ENCODE results near the gene FAM184A. TPM values are rescaled to one million over a fixed set of nuclear protein-coding genes. Genes with fewer than 3 reads are reported as not detected.

Gene FAM184A
- total and polyA plus RNA-seq, 9 of the 15 experiments (the other 6 are each of a cell fraction or from before 2014, with no cell fraction given) = 6.4 to 18.7 (median 13.1) TPM

DNA sequence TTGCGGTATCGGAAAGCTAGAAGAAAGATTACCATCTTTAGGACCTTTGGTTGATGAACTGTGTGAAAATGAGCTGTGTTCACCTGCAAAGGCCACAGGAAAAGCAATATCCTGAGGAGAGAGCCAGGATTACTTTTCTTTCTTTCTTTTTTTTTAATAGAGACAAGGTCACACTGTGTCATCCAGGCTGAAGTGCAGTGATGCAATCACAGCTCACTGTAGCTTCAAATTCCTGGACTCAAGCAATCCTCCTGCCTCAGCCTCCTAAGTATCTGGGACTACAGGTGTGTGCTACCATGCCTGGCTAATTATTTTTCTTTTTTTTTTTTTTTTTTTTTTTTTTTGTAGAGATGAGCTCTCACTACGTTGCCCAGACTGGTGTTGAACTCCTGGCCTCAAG lies 17.2 kb downstream of the FAM184A start (continued):
- TF ChIP-seq ZBTB17 (CRISPR knock-in tag; IDR thresholded peaks at IDR 0.05) = no peak
- no peak for TF ChIP-seq HOXB6 (CRISPR knock-in tag; IDR thresholded peaks at IDR 0.05; ENCODE audit: borderline replicate concordance)
- TF ChIP-seq, protein P1, sequence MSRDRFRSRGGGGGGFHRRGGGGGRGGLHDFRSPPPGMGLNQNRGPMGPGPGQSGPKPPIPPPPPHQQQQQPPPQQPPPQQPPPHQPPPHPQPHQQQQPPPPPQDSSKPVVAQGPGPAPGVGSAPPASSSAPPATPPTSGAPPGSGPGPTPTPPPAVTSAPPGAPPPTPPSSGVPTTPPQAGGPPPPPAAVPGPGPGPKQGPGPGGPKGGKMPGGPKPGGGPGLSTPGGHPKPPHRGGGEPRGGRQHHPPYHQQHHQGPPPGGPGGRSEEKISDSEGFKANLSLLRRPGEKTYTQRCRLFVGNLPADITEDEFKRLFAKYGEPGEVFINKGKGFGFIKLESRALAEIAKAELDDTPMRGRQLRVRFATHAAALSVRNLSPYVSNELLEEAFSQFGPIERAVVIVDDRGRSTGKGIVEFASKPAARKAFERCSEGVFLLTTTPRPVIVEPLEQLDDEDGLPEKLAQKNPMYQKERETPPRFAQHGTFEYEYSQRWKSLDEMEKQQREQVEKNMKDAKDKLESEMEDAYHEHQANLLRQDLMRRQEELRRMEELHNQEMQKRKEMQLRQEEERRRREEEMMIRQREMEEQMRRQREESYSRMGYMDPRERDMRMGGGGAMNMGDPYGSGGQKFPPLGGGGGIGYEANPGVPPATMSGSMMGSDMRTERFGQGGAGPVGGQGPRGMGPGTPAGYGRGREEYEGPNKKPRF (IDR thresholded peaks at IDR 0.05; ENCODE audit: low read depth, low read length) = no peak
- TF ChIP-seq, protein P2, sequence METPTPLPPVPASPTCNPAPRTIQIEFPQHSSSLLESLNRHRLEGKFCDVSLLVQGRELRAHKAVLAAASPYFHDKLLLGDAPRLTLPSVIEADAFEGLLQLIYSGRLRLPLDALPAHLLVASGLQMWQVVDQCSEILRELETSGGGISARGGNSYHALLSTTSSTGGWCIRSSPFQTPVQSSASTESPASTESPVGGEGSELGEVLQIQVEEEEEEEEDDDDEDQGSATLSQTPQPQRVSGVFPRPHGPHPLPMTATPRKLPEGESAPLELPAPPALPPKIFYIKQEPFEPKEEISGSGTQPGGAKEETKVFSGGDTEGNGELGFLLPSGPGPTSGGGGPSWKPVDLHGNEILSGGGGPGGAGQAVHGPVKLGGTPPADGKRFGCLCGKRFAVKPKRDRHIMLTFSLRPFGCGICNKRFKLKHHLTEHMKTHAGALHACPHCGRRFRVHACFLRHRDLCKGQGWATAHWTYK (CRISPR knock-in tag; IDR thresholded peaks at IDR 0.05) = no peak
- TF ChIP-seq ZNF445 (CRISPR knock-in tag; IDR thresholded peaks at IDR 0.05; ENCODE audit: low read depth) = no peak
- TF ChIP-seq CEBPG (CRISPR knock-in tag; IDR thresholded peaks at IDR 0.05) = peak; percentile 44; the same call in 1 of the 2 replicates
- peak; percentile 49 to 66; a peak in 3 of 4 replicates for TF ChIP-seq CEBPG (tag; conservative IDR thresholded peaks at IDR 0.05 in 1 of 2, IDR thresholded peaks at IDR 0.05 in 1 of 2)
- peak; percentile 49; the same call in 1 of the 2 replicates for TF ChIP-seq CEBPB (tag; IDR thresholded peaks at IDR 0.05)
- TF ChIP-seq, protein P3, sequence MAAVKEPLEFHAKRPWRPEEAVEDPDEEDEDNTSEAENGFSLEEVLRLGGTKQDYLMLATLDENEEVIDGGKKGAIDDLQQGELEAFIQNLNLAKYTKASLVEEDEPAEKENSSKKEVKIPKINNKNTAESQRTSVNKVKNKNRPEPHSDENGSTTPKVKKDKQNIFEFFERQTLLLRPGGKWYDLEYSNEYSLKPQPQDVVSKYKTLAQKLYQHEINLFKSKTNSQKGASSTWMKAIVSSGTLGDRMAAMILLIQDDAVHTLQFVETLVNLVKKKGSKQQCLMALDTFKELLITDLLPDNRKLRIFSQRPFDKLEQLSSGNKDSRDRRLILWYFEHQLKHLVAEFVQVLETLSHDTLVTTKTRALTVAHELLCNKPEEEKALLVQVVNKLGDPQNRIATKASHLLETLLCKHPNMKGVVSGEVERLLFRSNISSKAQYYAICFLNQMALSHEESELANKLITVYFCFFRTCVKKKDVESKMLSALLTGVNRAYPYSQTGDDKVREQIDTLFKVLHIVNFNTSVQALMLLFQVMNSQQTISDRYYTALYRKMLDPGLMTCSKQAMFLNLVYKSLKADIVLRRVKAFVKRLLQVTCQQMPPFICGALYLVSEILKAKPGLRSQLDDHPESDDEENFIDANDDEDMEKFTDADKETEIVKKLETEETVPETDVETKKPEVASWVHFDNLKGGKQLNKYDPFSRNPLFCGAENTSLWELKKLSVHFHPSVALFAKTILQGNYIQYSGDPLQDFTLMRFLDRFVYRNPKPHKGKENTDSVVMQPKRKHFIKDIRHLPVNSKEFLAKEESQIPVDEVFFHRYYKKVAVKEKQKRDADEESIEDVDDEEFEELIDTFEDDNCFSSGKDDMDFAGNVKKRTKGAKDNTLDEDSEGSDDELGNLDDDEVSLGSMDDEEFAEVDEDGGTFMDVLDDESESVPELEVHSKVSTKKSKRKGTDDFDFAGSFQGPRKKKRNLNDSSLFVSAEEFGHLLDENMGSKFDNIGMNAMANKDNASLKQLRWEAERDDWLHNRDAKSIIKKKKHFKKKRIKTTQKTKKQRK (IDR thresholded peaks at IDR 0.05; ENCODE audit: borderline replicate concordance, low read depth, low read length) = no peak
- no peak for TF ChIP-seq ILK (tag; IDR thresholded peaks at IDR 0.05; ENCODE audit: borderline replicate concordance, low read depth)
- TF ChIP-seq LARP7 (IDR thresholded peaks at IDR 0.05) = no peak
- no peak for TF ChIP-seq ZNF347 (CRISPR knock-in tag; IDR thresholded peaks at IDR 0.05; ENCODE audit: low read depth)

Measured in K562 (cell line).